ENCODE results near the gene C5orf47. TPM values are rescaled to one million over a fixed set of nuclear protein-coding genes. Genes with fewer than 3 reads are reported as not detected.

C5orf47 gene
- total RNA-seq, 1 experiment from 2014 or later = not detected

GRCh38 chr5:173954671-173955521, 34.1 kb upstream of the C5orf47 start:
- no TSS peak for BruUV-seq (replicated peaks)
- Histone ChIP-seq H3K27ac (ENCODE audit: low read length) (no peak overlapping the region), H3K9me3 (ENCODE audit: control insufficient read depth, insufficient read depth, low read depth, low read length) (no peaks in the 10 kb centered on the region), H3K36me3 (ENCODE audit: control insufficient read depth, insufficient read depth, low read length) (peaks cover 18% of the 10 kb centered on the region), H3K4me1 (ENCODE audit: control insufficient read depth, insufficient read depth, low read length) (peaks cover 4% of the 10 kb centered on the region; the same call in 1 of the 2 replicates), H3K4me3 (ENCODE audit: low read depth in 2 of 2, low read length in 2 of 2) (no peak overlapping the region), H3K27me3 (ENCODE audit: control insufficient read depth, insufficient read depth, low read length) (no peaks in the 10 kb centered on the region)
- TF ChIP-seq, protein P1, sequence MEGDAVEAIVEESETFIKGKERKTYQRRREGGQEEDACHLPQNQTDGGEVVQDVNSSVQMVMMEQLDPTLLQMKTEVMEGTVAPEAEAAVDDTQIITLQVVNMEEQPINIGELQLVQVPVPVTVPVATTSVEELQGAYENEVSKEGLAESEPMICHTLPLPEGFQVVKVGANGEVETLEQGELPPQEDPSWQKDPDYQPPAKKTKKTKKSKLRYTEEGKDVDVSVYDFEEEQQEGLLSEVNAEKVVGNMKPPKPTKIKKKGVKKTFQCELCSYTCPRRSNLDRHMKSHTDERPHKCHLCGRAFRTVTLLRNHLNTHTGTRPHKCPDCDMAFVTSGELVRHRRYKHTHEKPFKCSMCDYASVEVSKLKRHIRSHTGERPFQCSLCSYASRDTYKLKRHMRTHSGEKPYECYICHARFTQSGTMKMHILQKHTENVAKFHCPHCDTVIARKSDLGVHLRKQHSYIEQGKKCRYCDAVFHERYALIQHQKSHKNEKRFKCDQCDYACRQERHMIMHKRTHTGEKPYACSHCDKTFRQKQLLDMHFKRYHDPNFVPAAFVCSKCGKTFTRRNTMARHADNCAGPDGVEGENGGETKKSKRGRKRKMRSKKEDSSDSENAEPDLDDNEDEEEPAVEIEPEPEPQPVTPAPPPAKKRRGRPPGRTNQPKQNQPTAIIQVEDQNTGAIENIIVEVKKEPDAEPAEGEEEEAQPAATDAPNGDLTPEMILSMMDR (IDR thresholded peaks at IDR 0.05) = no peak
- TF ChIP-seq TCF7L2 (IDR thresholded peaks at IDR 0.05; ENCODE audit: low read depth, low read length) (no peak), SIN3A (IDR thresholded peaks at IDR 0.05; ENCODE audit: borderline replicate concordance, insufficient read depth, low read depth, low read length) (no peak), REST (IDR thresholded peaks at IDR 0.05; ENCODE audit: insufficient read depth in 1 of 2, low read depth in 2 of 2, low read length in 1 of 2) (no peak), POLR2AphosphoS5 (IDR thresholded peaks at IDR 0.05; ENCODE audit: low read depth, low read length) (no peak)
- CTCF ChIA-PET = interaction anchor here (0.7 kb wide), 1 partner anchor 18 kb away, joined by 3 read pairs; no protein-coding TSS in a partner anchor
- in situ Hi-C loops (cut with HindIII; ENCODE audit: low pct_unique_long_range_greater_than_20kb, low sequenced_read_pairs) = no loop called here
- intact Hi-C loops (cut with micrococcal nuclease; ENCODE audit: unreplicated experiment) = no loop called here
- POLR2A ChIA-PET = no interaction called here
- ATAC-seq (no peak), DNase-seq (ENCODE audit: low read depth, low spot score) (peak; percentile 69)

DNA sequence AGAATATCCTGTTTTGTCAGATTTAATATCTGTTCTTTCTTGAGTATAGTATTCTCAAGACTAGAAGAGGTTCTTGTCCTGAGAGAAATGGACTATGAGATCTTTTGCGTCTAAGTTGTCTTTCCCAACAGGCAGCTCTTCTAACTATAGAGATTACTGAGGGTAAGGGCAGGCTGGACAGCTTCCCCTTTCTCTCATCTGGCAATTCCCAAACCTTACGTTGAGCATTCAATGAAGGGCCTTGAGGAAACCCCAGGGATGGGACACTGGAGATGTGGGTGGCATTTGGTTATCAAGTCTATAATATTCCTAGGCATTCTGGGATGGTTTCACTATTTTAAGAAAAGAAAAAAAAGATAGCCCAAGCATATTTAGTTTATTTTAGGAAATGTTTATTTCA, 28.0 kb upstream of the C5orf47 start:
- DNase-seq (ENCODE audit: low read depth, low spot score) (no peak), ATAC-seq (no peak)
- Histone ChIP-seq H3K36me3 (ENCODE audit: control insufficient read depth, insufficient read depth, low read length) (no peaks in the 10 kb centered on the region; the same call in 1 of the 2 replicates), H3K9me3 (ENCODE audit: control insufficient read depth, insufficient read depth, low read depth, low read length) (no peaks in the 10 kb centered on the region), H3K4me1 (ENCODE audit: control insufficient read depth, insufficient read depth, low read length) (peaks cover 8% of the 10 kb centered on the region), H3K4me3 (ENCODE audit: low read depth in 2 of 2, low read length in 2 of 2) (no peak overlapping the region), H3K27ac (ENCODE audit: low read length) (no peak overlapping the region), H3K27me3 (ENCODE audit: control insufficient read depth, insufficient read depth, low read length) (no peaks in the 10 kb centered on the region)
- TF ChIP-seq REST (IDR thresholded peaks at IDR 0.05; ENCODE audit: insufficient read depth in 1 of 2, low read depth in 2 of 2, low read length in 1 of 2) = no peak
- TF ChIP-seq POLR2AphosphoS5 (IDR thresholded peaks at IDR 0.05; ENCODE audit: low read depth, low read length) = no peak
- TF ChIP-seq, protein P1 (IDR thresholded peaks at IDR 0.05) = no peak
- no peak for TF ChIP-seq SIN3A (IDR thresholded peaks at IDR 0.05; ENCODE audit: borderline replicate concordance, insufficient read depth, low read depth, low read length)
- no peak for TF ChIP-seq TCF7L2 (IDR thresholded peaks at IDR 0.05; ENCODE audit: low read depth, low read length)
- ChIA-PET CTCF (no interaction called here), POLR2A (interaction anchor here (0.7 kb wide), 1 partner anchor 1261 kb away, joined by 3 read pairs; no protein-coding TSS in a partner anchor)
- no TSS peak for BruUV-seq (replicated peaks)
- in situ Hi-C loops (cut with HindIII; ENCODE audit: low pct_unique_long_range_greater_than_20kb, low sequenced_read_pairs) = no loop called here
- intact Hi-C loops (cut with micrococcal nuclease; ENCODE audit: unreplicated experiment) = no loop called here
